IPS-20b (cell line): ENCODE measurements around the gene ALAS1.

Experiments used
- H3K27ac ChIP-seq: one replicate; pipeline ENCODE4 v1.5.1; 2013; ENCODE audit warnings: low read length
- H3K27me3 ChIP-seq: 2 replicates; pipeline ENCODE4 v1.6.1; 2013; ENCODE audit warnings: mild to moderate bottlenecking, low read length, inconsistent platforms; ENCODE audit not compliant: insufficient read depth
- H3K36me3 ChIP-seq: 2 replicates; pipeline ENCODE4 v1.6.1; 2013; ENCODE audit warnings: low read depth, mild to moderate bottlenecking, inconsistent platforms, low read length, moderate library complexity; ENCODE audit not compliant: insufficient read depth
- H3K4me1 ChIP-seq: 2 replicates; pipeline ENCODE4 v1.6.1; 2013; ENCODE audit warnings: mild to moderate bottlenecking, control low read depth, inconsistent platforms, low read length, moderate library complexity; ENCODE audit not compliant: insufficient read depth
- H3K4me3 ChIP-seq: 2 replicates; pipeline ENCODE4 v1.5.1; 2013; ENCODE audit warnings: mild to moderate bottlenecking, low read length, inconsistent platforms
- H3K9ac ChIP-seq: 2 replicates; pipeline ENCODE4 v1.6.1; 2013; ENCODE audit warnings: low read depth, mild to moderate bottlenecking, inconsistent platforms, low read length, moderate library complexity
- H3K9me3 ChIP-seq: 2 replicates; pipeline ENCODE4 v1.6.1; 2013; ENCODE audit warnings: mild to moderate bottlenecking, low read depth, low read length, inconsistent platforms; ENCODE audit not compliant: insufficient read depth

ALAS1 gene

GRCh38 chr3:52193065-52193464 is 4.9 kb upstream of the ALAS1 start:
- Histone ChIP-seq H3K4me3 (no peak overlapping the region), H3K27me3 (no peaks in the 10 kb centered on the region), H3K9me3 (no peaks in the 10 kb centered on the region), H3K4me1 (peaks cover 4% of the 10 kb centered on the region; the same call in 1 of the 2 replicates), H3K9ac (no peak overlapping the region), H3K36me3 (no peaks in the 10 kb centered on the region), H3K27ac (no peak overlapping the region)

- Histone ChIP-seq H3K36me3 (peaks cover 6% of the 10 kb centered on the region), H3K27me3 (no peaks in the 10 kb centered on the region), H3K9me3 (no peaks in the 10 kb centered on the region), H3K9ac (no peak overlapping the region), H3K4me3 (no peak overlapping the region), H3K4me1 (peaks cover 8% of the 10 kb centered on the region; the same call in 1 of the 2 replicates), H3K27ac (no peak overlapping the region)
Observed at GRCh38 chr3:52194485-52195290, 3.3 kb upstream of the ALAS1 start.

- Histone ChIP-seq H3K27ac (no peak overlapping the region), H3K4me1 (peaks cover 8% of the 10 kb centered on the region; the same call in 1 of the 2 replicates), H3K9me3 (no peaks in the 10 kb centered on the region), H3K9ac (no peak overlapping the region), H3K4me3 (no peak overlapping the region), H3K36me3 (peaks cover 11% of the 10 kb centered on the region), H3K27me3 (no peaks in the 10 kb centered on the region)
Observed at GRCh38 chr3:52195291-52195597, 2.7 kb upstream of the ALAS1 start.

- Histone ChIP-seq H3K9ac (no peak overlapping the region), H3K9me3 (no peaks in the 10 kb centered on the region), H3K27ac (no peak overlapping the region), H3K4me3 (no peak overlapping the region), H3K27me3 (no peaks in the 10 kb centered on the region), H3K4me1 (peaks cover 8% of the 10 kb centered on the region; the same call in 1 of the 2 replicates), H3K36me3 (peaks cover 17% of the 10 kb centered on the region)
Observed at GRCh38 chr3:52195823-52196331, 2.1 kb upstream of the ALAS1 start.

- Histone ChIP-seq H3K9me3 (no peaks in the 10 kb centered on the region), H3K36me3 (peaks cover 28% of the 10 kb centered on the region), H3K27ac (no peak overlapping the region), H3K9ac (no peak overlapping the region), H3K4me1 (peaks cover 8% of the 10 kb centered on the region; the same call in 1 of the 2 replicates), H3K4me3 (no peak overlapping the region), H3K27me3 (no peaks in the 10 kb centered on the region)
Observed at GRCh38 chr3:52196977-52197376, 983 bp upstream of the ALAS1 start.

GRCh38 chr3:52197499-52197841 is 490 bp upstream of the ALAS1 start:
- Histone ChIP-seq H3K27ac (peak overlapping the region; percentile 41), H3K4me3 (peak overlapping the region; percentile 98), H3K4me1 (peaks cover 8% of the 10 kb centered on the region; the same call in 1 of the 2 replicates), H3K9me3 (no peaks in the 10 kb centered on the region), H3K36me3 (peaks cover 33% of the 10 kb centered on the region), H3K27me3 (no peaks in the 10 kb centered on the region), H3K9ac (peak overlapping the region; percentile 69; the same call in 1 of the 2 replicates)

- Histone ChIP-seq H3K27ac (no peak overlapping the region), H3K4me3 (peak overlapping the region; percentile 98), H3K36me3 (peaks cover 48% of the 10 kb centered on the region), H3K27me3 (no peaks in the 10 kb centered on the region), H3K9me3 (no peaks in the 10 kb centered on the region), H3K9ac (peak overlapping the region; percentile 92), H3K4me1 (peaks cover 8% of the 10 kb centered on the region; the same call in 1 of the 2 replicates)
Observed at GRCh38 chr3:52198643-52199608, 966 bp downstream of the ALAS1 start.

GRCh38 chr3:52200981-52201679 is 3.2 kb downstream of the ALAS1 start:
- Histone ChIP-seq H3K9me3 (no peaks in the 10 kb centered on the region), H3K36me3 (peaks cover 70% of the 10 kb centered on the region), H3K9ac (no peak overlapping the region), H3K4me3 (no peak overlapping the region), H3K4me1 (peaks cover 8% of the 10 kb centered on the region; the same call in 1 of the 2 replicates), H3K27me3 (no peaks in the 10 kb centered on the region), H3K27ac (no peak overlapping the region)

- Histone ChIP-seq H3K27me3 (no peaks in the 10 kb centered on the region), H3K36me3 (peaks cover 81% of the 10 kb centered on the region), H3K4me1 (peaks cover 6% of the 10 kb centered on the region; the same call in 1 of the 2 replicates), H3K9me3 (no peaks in the 10 kb centered on the region), H3K4me3 (no peak overlapping the region), H3K9ac (no peak overlapping the region), H3K27ac (no peak overlapping the region)
Observed at GRCh38 chr3:52202384-52203077, 4.6 kb downstream of the ALAS1 start.

- no peaks in the 10 kb centered on the region for H3K27me3 ChIP-seq
- H3K36me3 ChIP-seq: peaks cover 93% of the 10 kb centered on the region
- H3K9me3 ChIP-seq: no peaks in the 10 kb centered on the region
- H3K4me3 ChIP-seq: no peak overlapping the region
- no peak overlapping the region for H3K9ac ChIP-seq
- no peak overlapping the region for H3K27ac ChIP-seq
- H3K4me1 ChIP-seq: peaks cover 3% of the 10 kb centered on the region; the same call in 1 of the 2 replicates
Observed at GRCh38 chr3:52203701-52204100, 5.7 kb downstream of the ALAS1 start.
